Activated naive CD4-positive, alpha-beta T cell treated with anti-CD3 and anti-CD28 coated beads for 36 hours (primary cell): ENCODE measurements around the gene RIMOC1. TPM values are rescaled to one million over a fixed set of nuclear protein-coding genes. Genes with fewer than 3 reads are reported as not detected.
"Not testable (repeated sequence)": the region's sequence is repeated elsewhere in the genome, so short reads cannot be mapped to it uniquely, and the experiment has no call there.

ENCODE experiments used
- CTCF ChIA-PET: fragments of 350-600 bp; sonication (Branson Sonifier 250); formaldehyde crosslinking; loops from one replicate; lab custom pipeline; 2021; ENCODE audit warnings: antibody characterized with exemption; lab: Charles Lee
- DNase-seq: peaks from one replicate; pipeline ENCODE4 v3.0.0-alpha.2; 2020
- H3K27ac Mint-ChIP-seq: one replicate; pipeline ENCODE4 v1.8.0; 2021; ENCODE audit warnings: mild to moderate bottlenecking, mixed read lengths
- H3K27me3 Mint-ChIP-seq: one replicate; pipeline ENCODE4 v1.8.0; 2021; ENCODE audit warnings: low read depth, mixed read lengths
- H3K36me3 Mint-ChIP-seq: one replicate; pipeline ENCODE4 v1.8.0; 2021; ENCODE audit warnings: low read depth, mixed read lengths
- H3K4me1 Mint-ChIP-seq: one replicate; pipeline ENCODE4 v1.8.0; 2021; ENCODE audit warnings: low read depth, mixed read lengths
- H3K4me3 Mint-ChIP-seq: one replicate; pipeline ENCODE4 v1.8.0; 2021; ENCODE audit warnings: mild to moderate bottlenecking, moderate library complexity, mixed read lengths
- H3K9me3 Mint-ChIP-seq: one replicate; pipeline ENCODE4 v1.8.0; 2021; ENCODE audit warnings: mixed read lengths
- intact Hi-C: fragments of 100-400 bp; cut with micrococcal nuclease; formaldehyde crosslinking; loops from one replicate; pipeline ENCODE4 v1.15.1; 2023
- total RNA-seq, 2 experiments: library from RNA; stranded (reverse); gene quantifications; one replicate each; pipeline ENCODE4 v1.2.3, GENCODE V29; 2021

The RIMOC1 gene
- total RNA-seq, 2 experiments from 2014 or later, result 16.6 to 19.6 TPM

DNA sequence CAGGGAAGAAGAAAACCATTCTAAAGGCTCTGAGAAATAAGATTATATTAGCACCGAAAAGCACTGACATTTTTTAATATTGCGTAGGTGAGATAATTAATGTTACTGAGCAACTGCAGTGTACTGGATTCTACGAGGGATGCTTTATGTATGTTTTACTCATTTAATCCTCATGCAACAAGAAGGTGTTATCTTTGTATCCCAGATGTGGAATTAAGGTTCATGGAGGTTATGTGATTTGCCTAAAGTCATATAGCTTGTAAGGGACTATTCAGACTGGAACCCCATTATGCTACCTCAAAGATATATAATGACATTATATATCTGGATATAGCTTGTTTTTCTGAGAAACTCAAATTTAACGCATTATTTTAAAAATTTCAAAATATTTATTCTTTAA, 23.5 kb downstream of the RIMOC1 start:
- Mint-ChIP-seq H3K36me3 (peaks cover 22% of the 10 kb centered on the region), H3K9me3 (no peaks in the 10 kb centered on the region), H3K27me3 (no peaks in the 10 kb centered on the region), H3K4me1 (peaks cover 18% of the 10 kb centered on the region), H3K27ac (no peak overlapping the region), H3K4me3 (no peak overlapping the region)
- CTCF ChIA-PET, result interaction anchor here (0.7 to 1.1 kb wide), 2 partner anchors 78 to 213 kb away, joined by 3 read pairs; no protein-coding TSS in a partner anchor
- DNase-seq, result no peak
- intact Hi-C loops, result loop anchor here (5.0 to 10.0 kb wide), 4 partner anchors 130 to 1587 kb away; partner anchors contain the start of genes ANXA2R and C5orf34

DNA sequence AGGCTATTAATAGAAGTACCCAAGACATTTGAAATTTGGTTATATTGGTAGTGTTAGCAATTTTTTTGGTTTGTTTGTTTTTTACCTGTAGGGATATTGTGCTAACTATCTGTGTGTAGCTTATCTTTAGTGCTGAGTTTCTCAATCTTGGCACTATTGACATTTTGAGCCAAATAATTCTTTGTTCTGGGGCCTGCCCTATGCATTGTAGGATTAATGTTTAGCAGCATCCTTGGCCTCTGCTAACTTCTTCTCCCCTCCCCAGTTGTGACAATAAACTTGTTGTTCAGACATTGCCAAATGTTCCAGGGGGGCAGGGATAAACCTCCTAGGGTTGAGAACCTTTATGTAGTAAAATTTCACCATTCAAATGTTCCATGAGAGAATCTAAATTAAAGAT, 24.9 kb downstream of the RIMOC1 start:
- no peak for DNase-seq
- CTCF ChIA-PET, result interaction anchor here (0.8 to 1.9 kb wide), 2 partner anchors 55 to 73 kb away, joined by 3 to 4 read pairs; no protein-coding TSS in a partner anchor
- peaks cover 14% of the 10 kb centered on the region for H3K4me1 Mint-ChIP-seq
- H3K9me3 Mint-ChIP-seq, result no peaks in the 10 kb centered on the region
- H3K36me3 Mint-ChIP-seq, result peaks cover 23% of the 10 kb centered on the region
- no peak overlapping the region for H3K4me3 Mint-ChIP-seq
- H3K27ac Mint-ChIP-seq, result no peak overlapping the region
- intact Hi-C loops, result loop anchor here (5.0 to 10.0 kb wide), 4 partner anchors 128 to 1586 kb away; partner anchors contain the start of genes ANXA2R and C5orf34
- no peaks in the 10 kb centered on the region for H3K27me3 Mint-ChIP-seq

DNA sequence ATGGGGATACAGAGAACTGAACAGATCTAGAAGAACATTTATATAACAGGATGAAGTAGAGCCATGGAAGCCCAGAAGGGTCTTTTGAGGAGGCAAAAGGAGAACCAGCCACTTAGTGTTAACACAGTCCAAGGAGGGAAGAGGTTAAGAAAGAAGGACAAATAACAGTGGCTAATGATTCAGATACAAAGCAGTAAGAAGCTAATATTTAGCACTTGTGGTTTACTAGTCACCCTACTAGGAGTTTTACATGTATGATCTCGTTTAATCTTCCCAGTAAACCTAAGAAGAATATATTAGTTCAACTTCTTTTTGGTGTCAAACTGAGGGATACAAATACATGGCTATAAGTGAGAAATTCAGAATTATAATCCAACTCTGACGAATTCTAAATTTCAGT, 28.6 kb downstream of the RIMOC1 start:
- peaks cover 26% of the 10 kb centered on the region for H3K36me3 Mint-ChIP-seq
- H3K4me3 Mint-ChIP-seq, result no peak overlapping the region
- no peaks in the 10 kb centered on the region for H3K4me1 Mint-ChIP-seq
- H3K9me3 Mint-ChIP-seq, result no peaks in the 10 kb centered on the region
- no peak overlapping the region for H3K27ac Mint-ChIP-seq
- CTCF ChIA-PET, result no interaction called here
- DNase-seq, result no peak
- intact Hi-C loops, result no loop called here
- no peaks in the 10 kb centered on the region for H3K27me3 Mint-ChIP-seq

DNA sequence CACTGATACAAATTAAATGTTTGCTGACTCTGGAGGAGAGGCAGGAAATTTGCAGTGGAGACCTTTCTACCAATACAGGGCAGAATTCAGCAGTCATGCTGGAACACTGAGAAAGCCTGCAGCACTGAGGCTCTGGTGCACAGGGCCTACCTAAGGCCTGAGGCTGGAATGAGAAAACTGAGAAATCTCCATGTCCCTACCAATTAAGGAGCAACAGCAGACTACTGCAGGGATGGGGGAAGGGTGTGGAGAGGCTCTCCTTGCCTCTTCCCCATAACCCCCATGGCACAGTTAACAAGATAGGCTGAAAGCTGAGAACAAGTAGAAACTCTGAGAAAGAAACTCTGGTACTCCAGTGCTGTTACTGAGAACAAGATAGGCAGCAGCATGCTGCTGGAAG, 31.4 kb downstream of the RIMOC1 start:
- Mint-ChIP-seq H3K4me3 (no peak overlapping the region), H3K27ac (no peak overlapping the region), H3K9me3 (no peaks in the 10 kb centered on the region), H3K36me3 (peaks cover 28% of the 10 kb centered on the region), H3K4me1 (no peaks in the 10 kb centered on the region), H3K27me3 (no peaks in the 10 kb centered on the region)
- CTCF ChIA-PET, result no interaction called here
- DNase-seq, result no peak
- intact Hi-C loops, result no loop called here

DNA sequence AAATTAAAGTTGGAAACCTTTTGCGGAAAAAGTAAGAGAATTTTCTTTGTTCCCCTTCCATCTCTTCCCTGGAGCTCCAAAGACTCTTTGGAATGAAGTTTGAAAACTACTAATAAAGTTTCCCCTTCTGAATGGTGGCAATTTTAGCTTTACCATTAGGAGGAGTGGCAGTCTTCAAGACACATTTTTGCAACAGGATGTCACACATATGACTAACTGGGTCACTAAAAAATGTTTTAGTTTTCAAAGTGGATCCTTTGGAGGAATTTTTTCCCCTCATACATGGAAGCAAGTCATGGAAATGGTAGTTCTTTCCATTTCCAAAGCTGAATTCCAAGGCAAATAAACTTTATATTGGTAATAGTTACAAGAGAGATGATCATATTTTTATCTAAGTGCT, 36.5 kb downstream of the RIMOC1 start:
- DNase-seq, result no peak
- Mint-ChIP-seq H3K36me3 (peaks cover 12% of the 10 kb centered on the region), H3K27me3 (no peaks in the 10 kb centered on the region), H3K4me1 (no peaks in the 10 kb centered on the region), H3K4me3 (no peak overlapping the region), H3K27ac (no peak overlapping the region), H3K9me3 (no peaks in the 10 kb centered on the region)
- CTCF ChIA-PET, result no interaction called here
- intact Hi-C loops, result no loop called here

DNA sequence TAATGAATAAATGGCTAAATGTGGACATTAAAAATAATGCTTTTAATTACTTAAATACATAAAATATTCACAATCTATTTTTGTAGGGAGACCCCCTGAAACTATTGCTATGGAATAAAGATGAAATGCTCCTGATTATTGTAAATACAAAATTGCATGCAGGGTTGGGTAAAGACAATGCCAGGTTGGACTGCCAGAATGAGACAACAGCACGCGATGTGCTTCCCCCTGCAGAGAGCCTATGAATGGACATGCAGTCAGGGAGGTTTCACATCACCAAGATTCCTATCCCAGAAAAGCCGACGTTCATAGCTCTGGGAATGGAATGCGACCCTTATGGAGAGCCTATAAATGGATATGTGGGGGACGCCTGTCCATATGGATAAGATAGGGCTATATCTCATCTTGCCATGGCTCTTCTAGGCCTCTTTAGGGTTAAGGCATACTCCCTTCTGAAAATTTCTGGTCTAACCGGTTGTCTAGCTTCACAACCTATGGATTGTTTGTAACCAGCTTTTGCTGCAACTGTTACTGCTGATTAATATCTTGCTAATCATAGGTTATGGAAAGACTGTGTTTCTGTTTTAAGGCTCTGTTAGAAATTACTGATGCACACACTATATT, 41.3 kb downstream of the RIMOC1 start:
- H3K4me3 Mint-ChIP-seq, CTCF ChIA-PET, intact Hi-C loops, DNase-seq, H3K36me3 Mint-ChIP-seq, H3K4me1 Mint-ChIP-seq, H3K27me3 Mint-ChIP-seq, H3K27ac Mint-ChIP-seq: not testable (repeated sequence)
- H3K9me3 Mint-ChIP-seq, result peaks cover 14% of the 10 kb centered on the region

DNA sequence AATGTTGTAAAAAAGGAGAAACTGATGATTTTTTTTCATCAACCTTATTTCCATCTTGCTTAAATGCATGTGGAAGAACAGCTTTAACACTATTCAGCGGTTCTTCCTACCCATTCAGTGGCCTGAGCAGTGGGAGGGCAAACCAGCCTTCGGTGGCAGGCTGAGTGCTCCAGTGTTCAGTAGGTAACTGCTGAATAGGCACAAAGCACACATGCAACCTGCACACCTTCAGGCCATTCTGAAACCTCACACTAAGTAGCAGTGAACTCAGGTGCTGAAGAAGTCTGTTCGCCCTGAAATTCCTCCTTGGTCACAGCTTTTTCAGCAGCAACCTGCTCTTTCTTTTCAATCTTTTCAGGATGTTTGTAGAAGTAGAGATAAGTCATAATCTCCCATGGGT, 47.1 kb downstream of the RIMOC1 start:
- Mint-ChIP-seq H3K9me3 (peaks cover 14% of the 10 kb centered on the region), H3K27me3 (peaks cover 8% of the 10 kb centered on the region), H3K27ac (no peak overlapping the region), H3K36me3 (no peaks in the 10 kb centered on the region), H3K4me3 (no peak overlapping the region), H3K4me1 (no peaks in the 10 kb centered on the region)
- CTCF ChIA-PET, result no interaction called here
- intact Hi-C loops, result no loop called here
- DNase-seq, result no peak

Other genes with a start within 250 kb of the RIMOC1 start
- gene OXCT1, start 33.9 kb upstream of the RIMOC1 start, total RNA-seq, result 10 to 100 TPM; 76.1 to 78.8 TPM
- 10 to 100 TPM; 16.1 to 19.1 TPM for gene FBXO4, start 20.9 kb downstream of the RIMOC1 start, total RNA-seq